HepG2 (cell line): Measurements from ENCODE around the gene E2F1. TPM values are rescaled to one million over a fixed set of nuclear protein-coding genes. Genes with fewer than 3 reads are reported as not detected.

Source experiments
- BRCA1 ChIP-seq: sonication (generic); formaldehyde crosslinking; IDR thresholded peaks from 2 replicates; pipeline ENCODE4 v1.4.0; 2020; ENCODE audit warnings: missing genetic modification reagents
- CREB1 ChIP-seq, 2 experiments: fragments of 450-650 bp in 1 of 2; IDR thresholded peaks; 2 replicates each; pipeline ENCODE4 v1.6.1; 2016 to 2017; ENCODE audit warnings: control low read depth in 1 of 2, mild to moderate bottlenecking in 1 of 2, missing compliant biosample characterization in 1 of 2, missing genetic modification characterization in 1 of 2
- KAT7 ChIP-seq: IDR thresholded peaks from 2 replicates; pipeline ENCODE4 v1.6.1; 2018; ENCODE audit warnings: borderline replicate concordance, missing compliant biosample characterization
- MIER2 ChIP-seq: IDR thresholded peaks from 2 replicates; pipeline ENCODE4 v1.6.1; 2016; ENCODE audit warnings: missing biosample characterization, missing genetic modification reagents
- SOX5 ChIP-seq: IDR thresholded peaks from 2 replicates; pipeline ENCODE4 v1.6.1; 2016; ENCODE audit warnings: borderline replicate concordance
- ZBTB7B ChIP-seq: sonication (generic); formaldehyde crosslinking; IDR thresholded peaks from 2 replicates; pipeline ENCODE4 v1.4.0; 2020; ENCODE audit warnings: missing genetic modification reagents
- ZFP36L1 ChIP-seq: sonication (generic); formaldehyde crosslinking; IDR thresholded peaks from 2 replicates; pipeline ENCODE4 v1.8.0; 2022; ENCODE audit warnings: mild to moderate bottlenecking, missing genetic modification reagents, moderate library complexity
- ZNF333 ChIP-seq: sonication (generic); formaldehyde crosslinking; IDR thresholded peaks from 2 replicates; pipeline ENCODE4 v1.4.0; 2020; ENCODE audit warnings: mild to moderate bottlenecking, missing genetic modification reagents, borderline replicate concordance
- ZNF572 ChIP-seq: sonication (generic); formaldehyde crosslinking; IDR thresholded peaks from 2 replicates; pipeline ENCODE4 v1.5.1; 2020; ENCODE audit warnings: mild to moderate bottlenecking, missing genetic modification reagents
- ZNF619 ChIP-seq: sonication (generic); formaldehyde crosslinking; IDR thresholded peaks from 2 replicates; pipeline ENCODE4 v1.4.0; 2020; ENCODE audit warnings: mild to moderate bottlenecking, missing genetic modification reagents
- ZSCAN29 ChIP-seq: sonication (generic); formaldehyde crosslinking; conservative IDR thresholded peaks from 2 replicates; pipeline ENCODE4 v1.4.0; 2020; ENCODE audit warnings: mild to moderate bottlenecking, missing genetic modification reagents
- polyA plus RNA-seq, 8 experiments: library from polyadenylated mRNA; depleted of rRNA in 3 of 8; stranded (reverse) in 7 of 8; unstranded in 1 of 8; fragments of >200 nt; fragmentation: Illumina TruSeq in 4 of 8; extraction: Trizol in 4 of 8; gene quantifications; 2 replicates each; pipeline versions ENCODE4 v1.2.1 to v1.2.3, GENCODE V29; 2011 to 2016; ENCODE audit warnings: low read depth in 4 of 8, missing spikeins in 1 of 8, mixed read lengths in 1 of 8; ENCODE audit not compliant: insufficient read depth in 1 of 8
- total RNA-seq, 5 experiments: library from RNA; depleted of rRNA; stranded (reverse); fragments of >200 nt; fragmentation: Illumina TruSeq; extraction: Trizol; gene quantifications; 2 replicates each; pipeline ENCODE4 v1.2.3, GENCODE V29; 2016; ENCODE audit warnings: low read depth in 1 of 5
- TF ChIP-seq, protein P1 (sequence below): sonication (generic); formaldehyde crosslinking; IDR thresholded peaks from 2 replicates; pipeline ENCODE4 v1.8.0; 2022; ENCODE audit warnings: missing genetic modification reagents, mild to moderate bottlenecking, borderline replicate concordance
- TF ChIP-seq, protein P2 (sequence below): sonication (generic); formaldehyde crosslinking; IDR thresholded peaks from 2 replicates; pipeline ENCODE4 v1.4.0; 2020; ENCODE audit warnings: missing genetic modification reagents
- TF ChIP-seq, protein P3 (sequence below): sonication (generic); formaldehyde crosslinking; IDR thresholded peaks from 2 replicates; pipeline ENCODE4 v1.8.0; 2022; ENCODE audit warnings: missing genetic modification reagents, mild to moderate bottlenecking, moderate library complexity, borderline replicate concordance
- TF ChIP-seq, protein P4 (sequence below), 2 experiments: sonication (generic) in 1 of 2; formaldehyde crosslinking in 1 of 2; IDR thresholded peaks; 2 replicates each; pipeline versions ENCODE4 v1.4.0 to v1.6.1; 2016 to 2020; ENCODE audit warnings: borderline replicate concordance in 1 of 2, low read depth in 1 of 2, mild to moderate bottlenecking in 1 of 2, missing genetic modification reagents in 1 of 2

The E2F1 gene
- total and polyA plus RNA-seq, 2 of the 13 experiments (the other 11 are each of a cell fraction or from before 2014, with no cell fraction given) = 25.5 to 39.4 TPM

DNA sequence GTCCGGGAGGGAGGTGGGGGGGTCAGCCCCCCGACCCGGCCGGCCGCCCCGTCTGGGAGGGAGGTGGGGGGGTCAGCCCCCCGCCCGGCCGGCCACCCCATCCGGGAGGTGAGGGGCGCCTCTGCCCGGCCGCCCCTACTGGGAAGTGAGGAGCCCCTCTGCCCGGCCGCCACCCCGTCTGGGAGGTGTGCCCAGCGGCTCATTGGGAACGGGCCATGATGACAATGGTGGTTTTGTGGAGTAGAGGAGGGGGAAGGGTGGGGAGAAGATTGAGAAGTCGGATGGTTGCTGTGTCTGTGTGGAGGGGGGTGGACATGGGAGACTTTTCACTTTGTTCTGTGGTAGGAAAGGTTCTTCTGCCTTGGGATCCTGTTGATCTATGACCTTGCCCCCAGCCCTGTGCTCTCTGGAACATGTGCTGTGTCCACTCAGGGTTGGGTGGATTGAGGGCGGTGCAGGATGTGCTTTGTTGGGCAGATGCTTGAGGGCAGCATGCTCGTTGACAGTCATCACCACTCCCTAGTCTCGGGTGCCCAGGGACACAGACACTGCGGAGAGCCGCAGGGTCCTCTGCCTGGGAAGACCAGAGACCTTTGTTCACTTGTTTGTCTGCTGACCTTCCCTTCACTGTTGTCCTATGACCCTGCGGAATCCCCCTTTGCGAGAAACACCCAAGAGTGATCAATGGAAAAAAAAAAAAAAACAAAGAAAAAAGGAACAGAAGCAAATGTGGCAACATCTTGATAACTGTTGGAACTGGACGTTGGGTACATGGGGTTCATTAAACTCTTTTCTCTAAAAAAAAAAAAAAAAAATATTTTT is 15.7 kb upstream of the E2F1 start (continued):
- TF ChIP-seq, protein P1, sequence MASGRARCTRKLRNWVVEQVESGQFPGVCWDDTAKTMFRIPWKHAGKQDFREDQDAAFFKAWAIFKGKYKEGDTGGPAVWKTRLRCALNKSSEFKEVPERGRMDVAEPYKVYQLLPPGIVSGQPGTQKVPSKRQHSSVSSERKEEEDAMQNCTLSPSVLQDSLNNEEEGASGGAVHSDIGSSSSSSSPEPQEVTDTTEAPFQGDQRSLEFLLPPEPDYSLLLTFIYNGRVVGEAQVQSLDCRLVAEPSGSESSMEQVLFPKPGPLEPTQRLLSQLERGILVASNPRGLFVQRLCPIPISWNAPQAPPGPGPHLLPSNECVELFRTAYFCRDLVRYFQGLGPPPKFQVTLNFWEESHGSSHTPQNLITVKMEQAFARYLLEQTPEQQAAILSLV (CRISPR knock-in tag) = 0 out of 2 replicates have a peak, but pooled peaks have one; percentile 77
- TF ChIP-seq CREB1 (IDR thresholded peaks at IDR 0.05) = no peak
- peak; percentile 73; the same call in 1 of the 2 replicates for TF ChIP-seq CREB1 (CRISPR knock-in tag; IDR thresholded peaks at IDR 0.05)
- peak; percentile 89 for TF ChIP-seq ZFP36L1 (CRISPR knock-in tag)
- peak; percentile 60 for TF ChIP-seq ZNF572 (CRISPR knock-in tag)
- peak; percentile 86 for TF ChIP-seq ZNF619 (CRISPR knock-in tag)
- 0 out of 2 replicates have a peak, but pooled peaks have one; percentile 54 for TF ChIP-seq ZSCAN29
- peak; percentile 85 for TF ChIP-seq MIER2 (CRISPR knock-in tag)
- TF ChIP-seq, protein P2, sequence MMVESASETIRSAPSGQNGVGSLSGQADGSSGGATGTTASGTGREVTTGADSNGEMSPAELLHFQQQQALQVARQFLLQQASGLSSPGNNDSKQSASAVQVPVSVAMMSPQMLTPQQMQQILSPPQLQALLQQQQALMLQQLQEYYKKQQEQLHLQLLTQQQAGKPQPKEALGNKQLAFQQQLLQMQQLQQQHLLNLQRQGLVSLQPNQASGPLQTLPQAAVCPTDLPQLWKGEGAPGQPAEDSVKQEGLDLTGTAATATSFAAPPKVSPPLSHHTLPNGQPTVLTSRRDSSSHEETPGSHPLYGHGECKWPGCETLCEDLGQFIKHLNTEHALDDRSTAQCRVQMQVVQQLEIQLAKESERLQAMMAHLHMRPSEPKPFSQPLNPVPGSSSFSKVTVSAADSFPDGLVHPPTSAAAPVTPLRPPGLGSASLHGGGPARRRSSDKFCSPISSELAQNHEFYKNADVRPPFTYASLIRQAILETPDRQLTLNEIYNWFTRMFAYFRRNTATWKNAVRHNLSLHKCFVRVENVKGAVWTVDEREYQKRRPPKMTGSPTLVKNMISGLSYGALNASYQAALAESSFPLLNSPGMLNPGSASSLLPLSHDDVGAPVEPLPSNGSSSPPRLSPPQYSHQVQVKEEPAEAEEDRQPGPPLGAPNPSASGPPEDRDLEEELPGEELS = peak; percentile 90
- TF ChIP-seq SOX5 (CRISPR knock-in tag) = peak; percentile 90
- TF ChIP-seq BRCA1 (CRISPR knock-in tag) = 0 out of 2 replicates have a peak, but pooled peaks have one; percentile 25
- TF ChIP-seq, protein P3, sequence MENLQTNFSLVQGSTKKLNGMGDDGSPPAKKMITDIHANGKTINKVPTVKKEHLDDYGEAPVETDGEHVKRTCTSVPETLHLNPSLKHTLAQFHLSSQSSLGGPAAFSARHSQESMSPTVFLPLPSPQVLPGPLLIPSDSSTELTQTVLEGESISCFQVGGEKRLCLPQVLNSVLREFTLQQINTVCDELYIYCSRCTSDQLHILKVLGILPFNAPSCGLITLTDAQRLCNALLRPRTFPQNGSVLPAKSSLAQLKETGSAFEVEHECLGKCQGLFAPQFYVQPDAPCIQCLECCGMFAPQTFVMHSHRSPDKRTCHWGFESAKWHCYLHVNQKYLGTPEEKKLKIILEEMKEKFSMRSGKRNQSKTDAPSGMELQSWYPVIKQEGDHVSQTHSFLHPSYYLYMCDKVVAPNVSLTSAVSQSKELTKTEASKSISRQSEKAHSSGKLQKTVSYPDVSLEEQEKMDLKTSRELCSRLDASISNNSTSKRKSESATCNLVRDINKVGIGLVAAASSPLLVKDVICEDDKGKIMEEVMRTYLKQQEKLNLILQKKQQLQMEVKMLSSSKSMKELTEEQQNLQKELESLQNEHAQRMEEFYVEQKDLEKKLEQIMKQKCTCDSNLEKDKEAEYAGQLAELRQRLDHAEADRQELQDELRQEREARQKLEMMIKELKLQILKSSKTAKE = peak; percentile 98
- TF ChIP-seq, protein P4, sequence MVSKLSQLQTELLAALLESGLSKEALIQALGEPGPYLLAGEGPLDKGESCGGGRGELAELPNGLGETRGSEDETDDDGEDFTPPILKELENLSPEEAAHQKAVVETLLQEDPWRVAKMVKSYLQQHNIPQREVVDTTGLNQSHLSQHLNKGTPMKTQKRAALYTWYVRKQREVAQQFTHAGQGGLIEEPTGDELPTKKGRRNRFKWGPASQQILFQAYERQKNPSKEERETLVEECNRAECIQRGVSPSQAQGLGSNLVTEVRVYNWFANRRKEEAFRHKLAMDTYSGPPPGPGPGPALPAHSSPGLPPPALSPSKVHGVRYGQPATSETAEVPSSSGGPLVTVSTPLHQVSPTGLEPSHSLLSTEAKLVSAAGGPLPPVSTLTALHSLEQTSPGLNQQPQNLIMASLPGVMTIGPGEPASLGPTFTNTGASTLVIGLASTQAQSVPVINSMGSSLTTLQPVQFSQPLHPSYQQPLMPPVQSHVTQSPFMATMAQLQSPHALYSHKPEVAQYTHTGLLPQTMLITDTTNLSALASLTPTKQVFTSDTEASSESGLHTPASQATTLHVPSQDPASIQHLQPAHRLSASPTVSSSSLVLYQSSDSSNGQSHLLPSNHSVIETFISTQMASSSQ (IDR thresholded peaks at IDR 0.05; ENCODE audit: low read depth) = peak; percentile 48
- TF ChIP-seq, protein P4 (CRISPR knock-in tag; IDR thresholded peaks at IDR 0.05; ENCODE audit: borderline replicate concordance) = peak; percentile 64; the same call in 1 of the 2 replicates
- peak; percentile 70; the same call in 1 of the 2 replicates for TF ChIP-seq KAT7
- TF ChIP-seq ZNF333 (CRISPR knock-in tag) = no peak; the same call in 1 of the 2 replicates
- peak; percentile 87 for TF ChIP-seq ZBTB7B (CRISPR knock-in tag)
